Neural cell (in vitro differentiated cells): ENCODE measurements around the gene NLRP3. TPM values are rescaled to one million over a fixed set of nuclear protein-coding genes. Genes with fewer than 3 reads are reported as not detected.

Experiments used
- H2AFZ ChIP-seq: fragments of 200-600, 300-800 bp; sonication (generic), shearing (Covaris generic); 2 replicates; pipeline ENCODE4 v1.6.0; 2014; ENCODE audit warnings: low read depth, mild to moderate bottlenecking, antibody characterized with exemption, low read length, moderate library complexity
- H3F3A ChIP-seq: fragments of 200-600 bp; shearing (Covaris generic); 2 replicates; pipeline ENCODE4 v1.6.1; 2016; ENCODE audit warnings: mild to moderate bottlenecking, moderate library complexity, mixed read lengths, antibody characterized with exemption, low read length; ENCODE audit not compliant: insufficient read depth, poor library complexity, severe bottlenecking
- H3K27ac ChIP-seq: fragments of 200-600, 300-800 bp; sonication (generic), shearing (Covaris generic); 2 replicates; pipeline ENCODE4 v1.5.1; 2014; ENCODE audit warnings: mild to moderate bottlenecking, low read length, moderate library complexity
- H3K27me3 ChIP-seq: fragments of 300-800, 200-600 bp; sonication (generic), shearing (Covaris generic); 2 replicates; pipeline ENCODE4 v1.6.0; 2014; ENCODE audit warnings: mild to moderate bottlenecking, low read depth, low read length, moderate library complexity; ENCODE audit not compliant: insufficient read depth
- H3K36me3 ChIP-seq: fragments of 300-800, 200-600 bp; sonication (generic), shearing (Covaris generic); 2 replicates; pipeline ENCODE4 v1.5.1; 2014; ENCODE audit warnings: mild to moderate bottlenecking, antibody characterized with exemption, low read length, moderate library complexity; ENCODE audit not compliant: insufficient read depth
- H3K4me2 ChIP-seq: fragments of 300-800, 200-600 bp; sonication (generic), shearing (Covaris generic); 2 replicates; pipeline ENCODE4 v1.6.0; 2014; ENCODE audit warnings: mild to moderate bottlenecking, low read length
- H3K4me3 ChIP-seq: fragments of 300-800, 200-600 bp; sonication (generic), shearing (Covaris generic); 2 replicates; pipeline ENCODE4 v1.5.1; 2014; ENCODE audit warnings: mild to moderate bottlenecking, low read length, moderate library complexity
- H3K79me2 ChIP-seq: fragments of 200-600 bp; shearing (Covaris generic); replicated peaks from 2 replicates; pipeline ENCODE4 v1.6.0; 2014; ENCODE audit warnings: mild to moderate bottlenecking, low read length, moderate library complexity; ENCODE audit not compliant: insufficient read depth
- H3K9ac ChIP-seq: fragments of 300-800, 200-600 bp; sonication (generic), shearing (Covaris generic); 2 replicates; pipeline ENCODE4 v1.6.1; 2016; ENCODE audit warnings: mild to moderate bottlenecking, low read length, mixed read lengths
- H3K9me2 ChIP-seq: fragments of 200-600 bp; shearing (Covaris generic); 2 replicates; pipeline ENCODE4 v1.6.1; 2016; ENCODE audit warnings: mild to moderate bottlenecking, low read length, mixed read lengths; ENCODE audit not compliant: insufficient read depth
- H3K9me3 ChIP-seq: fragments of 200-600, 300-800 bp; sonication (generic), shearing (Covaris generic); 2 replicates; pipeline ENCODE4 v1.6.1; 2016; ENCODE audit warnings: mild to moderate bottlenecking, mixed run types, low read length, moderate library complexity, mixed read lengths
- H4K20me1 ChIP-seq: fragments of 200-600 bp; shearing (Covaris generic); 2 replicates; pipeline ENCODE4 v1.6.1; 2016; ENCODE audit warnings: mild to moderate bottlenecking, mixed run types; ENCODE audit not compliant: insufficient read depth
- EP300 ChIP-seq: fragments of 450-650 bp; conservative IDR thresholded peaks from 2 replicates; pipeline ENCODE4 v1.6.1; 2014; ENCODE audit warnings: antibody characterized with exemption, mild to moderate bottlenecking, moderate library complexity; ENCODE audit not compliant: poor library complexity, severe bottlenecking
- EZH2 ChIP-seq: fragments of 200-600, 300-800 bp; shearing (Covaris generic), sonication (generic); IDR thresholded peaks from 2 replicates; pipeline ENCODE4 v1.6.1; 2014; ENCODE audit warnings: antibody characterized with exemption, low read length, borderline replicate concordance, mild to moderate bottlenecking; ENCODE audit not compliant: insufficient read depth, poor library complexity, severe bottlenecking
- MXI1 ChIP-seq: fragments of 450-650 bp; conservative IDR thresholded peaks from 2 replicates; pipeline ENCODE4 v1.6.1; 2014; ENCODE audit warnings: antibody characterized with exemption, mild to moderate bottlenecking; ENCODE audit not compliant: poor library complexity, severe bottlenecking
- POLR2AphosphoS5 ChIP-seq: IDR thresholded peaks from 2 replicates; pipeline ENCODE4 v1.6.1; 2012
- RAD21 ChIP-seq: fragments of 450-650 bp; conservative IDR thresholded peaks from 2 replicates; pipeline ENCODE4 v1.6.1; 2014; ENCODE audit warnings: antibody characterized with exemption, mild to moderate bottlenecking, moderate library complexity
- SMC3 ChIP-seq: fragments of 450-650 bp; conservative IDR thresholded peaks from 2 replicates; pipeline ENCODE4 v1.6.1; 2014; ENCODE audit warnings: antibody characterized with exemption, mild to moderate bottlenecking, moderate library complexity; ENCODE audit not compliant: poor library complexity
- TAF1 ChIP-seq: IDR thresholded peaks from 2 replicates; pipeline ENCODE4 v1.6.1; 2012; ENCODE audit warnings: low read depth
- polyA plus RNA-seq: library from polyadenylated mRNA; depleted of rRNA; stranded (reverse); fragments of >200 nt; gene quantifications from 2 replicates; pipeline ENCODE4 v1.2.3, GENCODE V29; 2014
- TF ChIP-seq, protein P1 (sequence below): fragments of 450-650 bp; IDR thresholded peaks from 2 replicates; pipeline ENCODE4 v1.5.1; 2014; ENCODE audit warnings: antibody characterized with exemption, mild to moderate bottlenecking, moderate library complexity; ENCODE audit not compliant: poor library complexity, severe bottlenecking
- TF ChIP-seq, protein P2 (sequence below): IDR thresholded peaks from 2 replicates; pipeline ENCODE4 v1.6.1; 2012; ENCODE audit warnings: borderline replicate concordance

The NLRP3 gene
- polyA plus RNA-seq, 1 donor from 2014 or later = 0.36 TPM

DNA sequence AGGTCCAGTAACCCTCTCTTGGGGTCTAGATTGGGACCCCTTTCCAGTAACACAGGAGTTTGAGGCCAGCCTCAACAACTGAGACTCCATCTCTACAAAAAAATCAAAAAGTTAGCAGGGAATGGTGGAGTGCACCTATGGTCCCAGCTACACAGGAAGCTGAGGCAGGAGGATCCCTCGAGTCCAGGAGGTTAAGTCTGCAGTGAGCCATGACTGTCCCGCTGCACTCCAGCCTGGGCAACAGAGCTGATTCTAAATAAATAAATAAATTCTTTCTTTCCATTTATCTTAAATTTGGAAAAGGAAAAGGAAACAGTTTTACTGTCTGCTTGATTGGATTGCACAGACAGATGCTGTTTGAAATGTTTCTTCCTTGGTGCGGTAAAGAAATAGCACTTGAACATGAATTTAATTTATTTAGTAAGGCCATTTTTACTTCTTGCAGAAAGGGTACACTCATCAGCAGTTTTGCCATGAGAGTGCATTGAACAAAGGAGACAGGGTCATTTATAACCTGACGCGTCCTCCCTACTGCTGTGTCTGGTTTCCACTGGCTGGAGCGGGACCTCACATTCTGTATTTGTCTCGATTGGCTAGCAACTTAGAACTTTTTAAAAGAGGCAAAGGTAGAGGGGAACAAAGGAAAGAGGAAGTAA lies 47.4 kb upstream of the NLRP3 start:
- Histone ChIP-seq H3K36me3 (no peaks in the 10 kb centered on the region), H4K20me1 (no peaks in the 10 kb centered on the region), H3K79me2 (no peaks in the 10 kb centered on the region), H3K9me3 (no peaks in the 10 kb centered on the region), H3K4me3 (no peak overlapping the region), H2AFZ (no peak overlapping the region), H3F3A (no peaks in the 10 kb centered on the region), H3K9me2 (no peaks in the 10 kb centered on the region), H3K9ac (no peak overlapping the region), H3K27me3 (no peaks in the 10 kb centered on the region), H3K27ac (no peak overlapping the region), H3K4me2 (no peak overlapping the region)
- TF ChIP-seq EZH2 (no peak), EP300 (no peak), SMC3 (no peak), RAD21 (no peak)

DNA sequence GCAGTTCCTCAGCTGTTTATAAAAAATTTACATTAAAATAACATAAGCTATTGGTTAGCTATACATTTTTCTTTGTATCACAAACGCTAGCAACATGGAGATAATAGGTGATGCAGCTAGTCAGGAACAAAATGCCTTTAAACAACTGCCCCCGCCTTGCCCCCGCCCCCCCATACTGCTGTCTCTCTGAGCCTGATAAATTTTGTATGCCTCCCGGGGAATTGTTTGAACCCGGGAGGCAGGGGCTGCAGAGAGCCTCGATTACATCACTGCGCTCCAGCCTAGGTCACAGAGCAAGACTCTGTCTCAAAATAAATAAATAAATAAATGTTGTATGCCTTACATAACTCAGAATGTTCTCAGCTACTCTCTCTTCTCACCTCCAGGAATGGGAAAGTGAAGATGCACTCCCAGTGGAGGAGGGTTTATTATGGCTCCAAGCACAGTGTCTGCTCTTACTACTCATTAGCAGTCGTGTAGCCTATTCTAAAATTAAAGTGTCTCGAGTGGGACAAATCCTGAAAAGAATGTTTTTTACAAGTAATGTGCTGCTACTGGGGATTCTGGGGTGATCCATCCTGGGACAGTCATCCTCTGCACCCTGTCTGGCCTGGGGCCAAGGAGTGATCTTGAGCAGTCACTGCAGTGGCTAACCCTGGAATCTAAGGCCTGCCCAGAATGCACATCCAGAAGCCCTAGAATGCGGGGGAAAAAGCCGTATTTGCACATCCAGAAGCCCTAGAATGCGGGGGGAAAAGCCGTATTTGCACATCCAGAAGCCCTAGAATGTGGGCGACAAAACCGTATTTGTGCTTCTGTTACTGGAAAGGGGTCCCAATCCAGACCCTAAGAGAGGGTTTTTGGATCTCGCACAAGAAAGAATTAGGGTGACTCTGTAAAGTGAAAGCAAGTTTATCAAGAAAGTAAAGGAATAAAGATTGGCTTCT lies 44.9 kb upstream of the NLRP3 start:
- Histone ChIP-seq H3K4me2 (no peak overlapping the region), H3K9ac (no peak overlapping the region), H4K20me1 (no peaks in the 10 kb centered on the region), H3K79me2 (no peaks in the 10 kb centered on the region), H3K27me3 (no peaks in the 10 kb centered on the region), H3K36me3 (no peaks in the 10 kb centered on the region), H2AFZ (no peak overlapping the region), H3K9me2 (no peaks in the 10 kb centered on the region), H3K9me3 (no peaks in the 10 kb centered on the region), H3K4me3 (no peak overlapping the region), H3F3A (no peaks in the 10 kb centered on the region), H3K27ac (no peak overlapping the region)
- no peak for TF ChIP-seq MXI1
- TF ChIP-seq TAF1 = no peak
- TF ChIP-seq, protein P1, sequence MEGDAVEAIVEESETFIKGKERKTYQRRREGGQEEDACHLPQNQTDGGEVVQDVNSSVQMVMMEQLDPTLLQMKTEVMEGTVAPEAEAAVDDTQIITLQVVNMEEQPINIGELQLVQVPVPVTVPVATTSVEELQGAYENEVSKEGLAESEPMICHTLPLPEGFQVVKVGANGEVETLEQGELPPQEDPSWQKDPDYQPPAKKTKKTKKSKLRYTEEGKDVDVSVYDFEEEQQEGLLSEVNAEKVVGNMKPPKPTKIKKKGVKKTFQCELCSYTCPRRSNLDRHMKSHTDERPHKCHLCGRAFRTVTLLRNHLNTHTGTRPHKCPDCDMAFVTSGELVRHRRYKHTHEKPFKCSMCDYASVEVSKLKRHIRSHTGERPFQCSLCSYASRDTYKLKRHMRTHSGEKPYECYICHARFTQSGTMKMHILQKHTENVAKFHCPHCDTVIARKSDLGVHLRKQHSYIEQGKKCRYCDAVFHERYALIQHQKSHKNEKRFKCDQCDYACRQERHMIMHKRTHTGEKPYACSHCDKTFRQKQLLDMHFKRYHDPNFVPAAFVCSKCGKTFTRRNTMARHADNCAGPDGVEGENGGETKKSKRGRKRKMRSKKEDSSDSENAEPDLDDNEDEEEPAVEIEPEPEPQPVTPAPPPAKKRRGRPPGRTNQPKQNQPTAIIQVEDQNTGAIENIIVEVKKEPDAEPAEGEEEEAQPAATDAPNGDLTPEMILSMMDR = no peak
- TF ChIP-seq EZH2 = no peak
- TF ChIP-seq POLR2AphosphoS5 = no peak
- no peak for TF ChIP-seq SMC3
- TF ChIP-seq, protein P2, sequence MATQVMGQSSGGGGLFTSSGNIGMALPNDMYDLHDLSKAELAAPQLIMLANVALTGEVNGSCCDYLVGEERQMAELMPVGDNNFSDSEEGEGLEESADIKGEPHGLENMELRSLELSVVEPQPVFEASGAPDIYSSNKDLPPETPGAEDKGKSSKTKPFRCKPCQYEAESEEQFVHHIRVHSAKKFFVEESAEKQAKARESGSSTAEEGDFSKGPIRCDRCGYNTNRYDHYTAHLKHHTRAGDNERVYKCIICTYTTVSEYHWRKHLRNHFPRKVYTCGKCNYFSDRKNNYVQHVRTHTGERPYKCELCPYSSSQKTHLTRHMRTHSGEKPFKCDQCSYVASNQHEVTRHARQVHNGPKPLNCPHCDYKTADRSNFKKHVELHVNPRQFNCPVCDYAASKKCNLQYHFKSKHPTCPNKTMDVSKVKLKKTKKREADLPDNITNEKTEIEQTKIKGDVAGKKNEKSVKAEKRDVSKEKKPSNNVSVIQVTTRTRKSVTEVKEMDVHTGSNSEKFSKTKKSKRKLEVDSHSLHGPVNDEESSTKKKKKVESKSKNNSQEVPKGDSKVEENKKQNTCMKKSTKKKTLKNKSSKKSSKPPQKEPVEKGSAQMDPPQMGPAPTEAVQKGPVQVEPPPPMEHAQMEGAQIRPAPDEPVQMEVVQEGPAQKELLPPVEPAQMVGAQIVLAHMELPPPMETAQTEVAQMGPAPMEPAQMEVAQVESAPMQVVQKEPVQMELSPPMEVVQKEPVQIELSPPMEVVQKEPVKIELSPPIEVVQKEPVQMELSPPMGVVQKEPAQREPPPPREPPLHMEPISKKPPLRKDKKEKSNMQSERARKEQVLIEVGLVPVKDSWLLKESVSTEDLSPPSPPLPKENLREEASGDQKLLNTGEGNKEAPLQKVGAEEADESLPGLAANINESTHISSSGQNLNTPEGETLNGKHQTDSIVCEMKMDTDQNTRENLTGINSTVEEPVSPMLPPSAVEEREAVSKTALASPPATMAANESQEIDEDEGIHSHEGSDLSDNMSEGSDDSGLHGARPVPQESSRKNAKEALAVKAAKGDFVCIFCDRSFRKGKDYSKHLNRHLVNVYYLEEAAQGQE = no peak
- no peak for TF ChIP-seq EP300
